K562 (cell line): Measurements from ENCODE around the gene COX7A1. TPM values are rescaled to one million over a fixed set of nuclear protein-coding genes. Genes with fewer than 3 reads are reported as not detected.

ENCODE experiments used
- ASH1L ChIP-seq: fragments of 450-650 bp; IDR thresholded peaks from 2 replicates; pipeline ENCODE4 v1.6.1; 2018; ENCODE audit warnings: borderline replicate concordance, mild to moderate bottlenecking, low read depth; ENCODE audit not compliant: partially characterized antibody
- CREBBP ChIP-seq: IDR thresholded peaks from one replicate; pipeline ENCODE4 v1.6.1; 2012; ENCODE audit warnings: low read depth, mild to moderate bottlenecking, control low read depth, inconsistent platforms, low read length
- HDAC6 ChIP-seq: IDR thresholded peaks from 2 replicates; pipeline ENCODE4 v1.6.1; 2012; ENCODE audit warnings: low read depth, mild to moderate bottlenecking, control low read depth, inconsistent platforms, low read length, moderate library complexity
- KAT7 ChIP-seq: sonication (generic); formaldehyde crosslinking; IDR thresholded peaks from 2 replicates; pipeline ENCODE4 v1.8.0; 2022; ENCODE audit warnings: missing genetic modification reagents, mild to moderate bottlenecking, borderline replicate concordance
- NR2C2 ChIP-seq, 2 experiments: fragments of 200-800 bp in 1 of 2; sonication (Bioruptor generic) in 1 of 2; sonication (generic) in 1 of 2; formaldehyde crosslinking in 1 of 2; IDR thresholded peaks; 2 replicates each; pipeline versions ENCODE4 v1.6.1 to v1.8.0; 2016 to 2022; ENCODE audit warnings: mild to moderate bottlenecking in 1 of 2, missing compliant biosample characterization in 1 of 2, missing genetic modification characterization in 1 of 2, missing genetic modification reagents in 1 of 2
- PHB ChIP-seq: fragments of 250-450 bp; sonication (Bioruptor Pico); IDR thresholded peaks from 2 replicates; pipeline ENCODE4 v1.5.0; 2021
- RBBP5 ChIP-seq: fragments of 200-600 bp; sonication (generic); IDR thresholded peaks from 2 replicates; pipeline ENCODE4 v1.6.1; 2012; ENCODE audit warnings: borderline replicate concordance, mild to moderate bottlenecking, low read length, control low read depth, inconsistent platforms; ENCODE audit not compliant: insufficient read depth, poor library complexity, severe bottlenecking
- SMARCB1 ChIP-seq: IDR thresholded peaks from 2 replicates; pipeline ENCODE4 v1.6.1; 2011; ENCODE audit warnings: improper control_type of control experiment, low read depth; ENCODE audit not compliant: insufficient read length
- ZNF274 ChIP-seq: IDR thresholded peaks from 2 replicates; pipeline ENCODE4 v1.6.1; 2011; ENCODE audit warnings: low read depth, mild to moderate bottlenecking, low read length, moderate library complexity, borderline replicate concordance
- ZNF699 ChIP-seq: fragments of 250-450 bp; sonication (Bioruptor Pico); IDR thresholded peaks from 2 replicates; pipeline ENCODE4 v1.8.0; 2021; ENCODE audit warnings: mild to moderate bottlenecking, moderate library complexity; ENCODE audit not compliant: insufficient replicate concordance
- polyA plus RNA-seq, 8 experiments: library from polyadenylated mRNA; depleted of rRNA in 4 of 8; stranded (reverse) in 5 of 8; unstranded in 3 of 8; fragments of >200 nt; fragmentation: Nextera tagmentation in 2 of 8; fragmentation: Illumina TruSeq in 1 of 8; extraction: Ambion mirVana in 2 of 8; extraction: Trizol in 1 of 8; gene quantifications; 2 replicates each; pipeline versions ENCODE4 v1.2.1 to v1.2.3, GENCODE V29; 2011 to 2014; ENCODE audit warnings: inconsistent platforms in 1 of 8, missing spikeins in 1 of 8
- total RNA-seq, 7 experiments: library from RNA; depleted of rRNA in 6 of 7; stranded (reverse); fragments of >200 nt in 6 of 7; fragmentation: Illumina TruSeq in 2 of 7; extraction: Trizol in 2 of 7; gene quantifications; 2 replicates each; pipeline versions ENCODE4 v1.2.1 to v1.2.3, GENCODE V29; 2011 to 2021; ENCODE audit warnings: low replicate concordance in 1 of 7
- TF ChIP-seq, protein P1 (sequence below): sonication (generic); formaldehyde crosslinking; IDR thresholded peaks from 2 replicates; pipeline ENCODE4 v1.8.0; 2022; ENCODE audit warnings: mild to moderate bottlenecking, missing genetic modification reagents, borderline replicate concordance
- TF ChIP-seq, protein P2 (sequence below): IDR thresholded peaks from 2 replicates; pipeline ENCODE4 v1.6.1; 2016; ENCODE audit warnings: missing genetic modification characterization, missing compliant biosample characterization
- TF ChIP-seq, protein P3 (sequence below), 2 experiments: fragments of 450-650 bp; formaldehyde crosslinking in 1 of 2; IDR thresholded peaks; 2 replicates each; pipeline versions ENCODE4 v1.4.0 to v1.6.1; 2014 to 2020; ENCODE audit warnings: mild to moderate bottlenecking in 2 of 2, borderline replicate concordance in 1 of 2, low read depth in 1 of 2

Gene COX7A1
- total and polyA plus RNA-seq, 9 of the 15 experiments (the other 6 are each of a cell fraction or from before 2014, with no cell fraction given), result 0.08 TPM; not detected in 8

DNA sequence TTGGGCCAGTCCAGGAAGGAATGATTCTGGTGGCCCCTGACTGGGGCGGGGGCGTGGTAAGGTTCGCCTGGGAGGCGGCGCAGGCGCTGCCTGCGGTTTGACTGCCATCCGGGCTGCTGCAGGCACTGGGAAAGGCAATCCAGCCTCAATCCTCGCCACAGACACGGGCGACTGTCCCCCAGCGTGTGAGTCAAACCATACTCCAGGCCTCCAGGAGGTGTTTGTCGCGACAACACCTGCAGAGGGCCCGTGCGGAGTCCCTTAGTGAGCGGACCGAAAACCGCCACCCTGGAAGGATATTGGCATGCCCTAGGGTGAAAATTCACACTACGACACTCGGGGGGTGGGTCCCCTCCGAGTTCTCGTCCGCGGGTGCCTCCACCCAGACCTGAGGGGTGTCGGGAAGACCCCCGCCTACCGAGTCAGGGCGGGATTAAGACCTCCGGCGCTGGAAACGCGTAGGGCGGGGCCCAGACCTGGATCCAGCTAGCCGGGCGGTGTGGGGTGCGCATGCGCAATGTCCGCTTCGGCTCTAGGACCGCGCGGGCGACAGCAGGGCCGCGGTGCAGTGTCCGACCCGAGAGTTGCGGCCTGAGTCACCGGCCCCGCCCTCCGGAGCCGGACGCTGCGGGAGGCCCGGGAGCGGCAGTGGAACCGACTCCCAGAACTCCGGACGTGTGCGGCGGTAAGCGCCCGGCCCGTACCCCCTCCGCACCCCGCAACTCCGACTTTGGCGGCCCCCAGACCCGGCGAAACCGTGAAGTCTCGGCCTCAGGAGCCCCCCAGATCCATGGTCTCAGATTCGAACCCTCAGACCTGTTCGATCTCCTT lies 12.6 kb downstream of the COX7A1 start, which contains the start of gene CAPNS1 (continued):
- TF ChIP-seq, protein P1, sequence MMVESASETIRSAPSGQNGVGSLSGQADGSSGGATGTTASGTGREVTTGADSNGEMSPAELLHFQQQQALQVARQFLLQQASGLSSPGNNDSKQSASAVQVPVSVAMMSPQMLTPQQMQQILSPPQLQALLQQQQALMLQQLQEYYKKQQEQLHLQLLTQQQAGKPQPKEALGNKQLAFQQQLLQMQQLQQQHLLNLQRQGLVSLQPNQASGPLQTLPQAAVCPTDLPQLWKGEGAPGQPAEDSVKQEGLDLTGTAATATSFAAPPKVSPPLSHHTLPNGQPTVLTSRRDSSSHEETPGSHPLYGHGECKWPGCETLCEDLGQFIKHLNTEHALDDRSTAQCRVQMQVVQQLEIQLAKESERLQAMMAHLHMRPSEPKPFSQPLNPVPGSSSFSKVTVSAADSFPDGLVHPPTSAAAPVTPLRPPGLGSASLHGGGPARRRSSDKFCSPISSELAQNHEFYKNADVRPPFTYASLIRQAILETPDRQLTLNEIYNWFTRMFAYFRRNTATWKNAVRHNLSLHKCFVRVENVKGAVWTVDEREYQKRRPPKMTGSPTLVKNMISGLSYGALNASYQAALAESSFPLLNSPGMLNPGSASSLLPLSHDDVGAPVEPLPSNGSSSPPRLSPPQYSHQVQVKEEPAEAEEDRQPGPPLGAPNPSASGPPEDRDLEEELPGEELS, result 0 out of 2 replicates have a peak, but pooled peaks have one; percentile 35
- TF ChIP-seq CREBBP (no peak), HDAC6 (no peak), NR2C2 (CRISPR knock-in tag; IDR thresholded peaks at IDR 0.05) (no peak), NR2C2 (tag; IDR thresholded peaks at IDR 0.05) (peak; percentile 61), KAT7 (CRISPR knock-in tag) (peak; percentile 29; the same call in 1 of the 2 replicates), RBBP5 (peak; percentile 30), ZNF274 (peak; percentile 38; the same call in 1 of the 2 replicates), PHB (CRISPR knock-in tag) (no peak), ASH1L (no peak), ZNF699 (no peak), SMARCB1 (no peak)
- TF ChIP-seq, protein P2, sequence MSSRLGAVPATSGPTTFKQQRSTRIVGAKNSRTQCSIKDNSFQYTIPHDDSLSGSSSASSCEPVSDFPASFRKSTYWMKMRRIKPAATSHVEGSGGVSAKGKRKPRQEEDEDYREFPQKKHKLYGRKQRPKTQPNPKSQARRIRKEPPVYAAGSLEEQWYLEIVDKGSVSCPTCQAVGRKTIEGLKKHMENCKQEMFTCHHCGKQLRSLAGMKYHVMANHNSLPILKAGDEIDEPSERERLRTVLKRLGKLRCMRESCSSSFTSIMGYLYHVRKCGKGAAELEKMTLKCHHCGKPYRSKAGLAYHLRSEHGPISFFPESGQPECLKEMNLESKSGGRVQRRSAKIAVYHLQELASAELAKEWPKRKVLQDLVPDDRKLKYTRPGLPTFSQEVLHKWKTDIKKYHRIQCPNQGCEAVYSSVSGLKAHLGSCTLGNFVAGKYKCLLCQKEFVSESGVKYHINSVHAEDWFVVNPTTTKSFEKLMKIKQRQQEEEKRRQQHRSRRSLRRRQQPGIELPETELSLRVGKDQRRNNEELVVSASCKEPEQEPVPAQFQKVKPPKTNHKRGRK (tag), result no peak
- TF ChIP-seq, protein P3, sequence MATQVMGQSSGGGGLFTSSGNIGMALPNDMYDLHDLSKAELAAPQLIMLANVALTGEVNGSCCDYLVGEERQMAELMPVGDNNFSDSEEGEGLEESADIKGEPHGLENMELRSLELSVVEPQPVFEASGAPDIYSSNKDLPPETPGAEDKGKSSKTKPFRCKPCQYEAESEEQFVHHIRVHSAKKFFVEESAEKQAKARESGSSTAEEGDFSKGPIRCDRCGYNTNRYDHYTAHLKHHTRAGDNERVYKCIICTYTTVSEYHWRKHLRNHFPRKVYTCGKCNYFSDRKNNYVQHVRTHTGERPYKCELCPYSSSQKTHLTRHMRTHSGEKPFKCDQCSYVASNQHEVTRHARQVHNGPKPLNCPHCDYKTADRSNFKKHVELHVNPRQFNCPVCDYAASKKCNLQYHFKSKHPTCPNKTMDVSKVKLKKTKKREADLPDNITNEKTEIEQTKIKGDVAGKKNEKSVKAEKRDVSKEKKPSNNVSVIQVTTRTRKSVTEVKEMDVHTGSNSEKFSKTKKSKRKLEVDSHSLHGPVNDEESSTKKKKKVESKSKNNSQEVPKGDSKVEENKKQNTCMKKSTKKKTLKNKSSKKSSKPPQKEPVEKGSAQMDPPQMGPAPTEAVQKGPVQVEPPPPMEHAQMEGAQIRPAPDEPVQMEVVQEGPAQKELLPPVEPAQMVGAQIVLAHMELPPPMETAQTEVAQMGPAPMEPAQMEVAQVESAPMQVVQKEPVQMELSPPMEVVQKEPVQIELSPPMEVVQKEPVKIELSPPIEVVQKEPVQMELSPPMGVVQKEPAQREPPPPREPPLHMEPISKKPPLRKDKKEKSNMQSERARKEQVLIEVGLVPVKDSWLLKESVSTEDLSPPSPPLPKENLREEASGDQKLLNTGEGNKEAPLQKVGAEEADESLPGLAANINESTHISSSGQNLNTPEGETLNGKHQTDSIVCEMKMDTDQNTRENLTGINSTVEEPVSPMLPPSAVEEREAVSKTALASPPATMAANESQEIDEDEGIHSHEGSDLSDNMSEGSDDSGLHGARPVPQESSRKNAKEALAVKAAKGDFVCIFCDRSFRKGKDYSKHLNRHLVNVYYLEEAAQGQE (IDR thresholded peaks at IDR 0.05; ENCODE audit: borderline replicate concordance), result no peak
- TF ChIP-seq, protein P3 (CRISPR knock-in tag; IDR thresholded peaks at IDR 0.05; ENCODE audit: low read depth), result 0 out of 2 replicates have a peak, but pooled peaks have one; percentile 17
